Skeletal muscle satellite cell (primary cell): ENCODE measurements around the gene CSRP2. TPM values are rescaled to one million over a fixed set of nuclear protein-coding genes. Genes with fewer than 3 reads are reported as not detected.

Experiments used
- H3K27me3 ChIP-seq: 2 replicates; pipeline ENCODE4 v1.7.0; 2013; ENCODE audit warnings: low read length; ENCODE audit not compliant: control insufficient read depth, insufficient read depth
- H3K36me3 ChIP-seq: 2 replicates; pipeline ENCODE4 v1.7.0; 2013; ENCODE audit warnings: mild to moderate bottlenecking, control low read depth, low read length; ENCODE audit not compliant: insufficient read depth
- H3K4me1 ChIP-seq: 2 replicates; pipeline ENCODE4 v1.7.0; 2013; ENCODE audit warnings: low read length; ENCODE audit not compliant: control insufficient read depth, insufficient read depth
- H3K4me2 ChIP-seq: 2 replicates; pipeline ENCODE4 v1.7.0; 2013; ENCODE audit warnings: mild to moderate bottlenecking, low read length
- H3K4me3 ChIP-seq: 2 replicates; pipeline ENCODE4 v1.7.0; 2013; ENCODE audit warnings: low read length
- H3K9ac ChIP-seq: 2 replicates; pipeline ENCODE4 v1.7.0; 2013; ENCODE audit warnings: mild to moderate bottlenecking, low read depth, low read length, moderate library complexity
- H3K9me3 ChIP-seq: replicated peaks from 2 replicates; pipeline ENCODE4 v1.7.0; 2013; ENCODE audit warnings: mild to moderate bottlenecking, control low read depth, low read length
- total RNA-seq: library from RNA; depleted of rRNA; stranded (reverse); fragments of >200 nt; gene quantifications from 2 replicates; pipeline ENCODE4 v1.2.3, GENCODE V29; 2012; rRNA removed

CSRP2 gene
- 2.3 and 8.1 TPM in 2 replicates for total RNA-seq

DNA sequence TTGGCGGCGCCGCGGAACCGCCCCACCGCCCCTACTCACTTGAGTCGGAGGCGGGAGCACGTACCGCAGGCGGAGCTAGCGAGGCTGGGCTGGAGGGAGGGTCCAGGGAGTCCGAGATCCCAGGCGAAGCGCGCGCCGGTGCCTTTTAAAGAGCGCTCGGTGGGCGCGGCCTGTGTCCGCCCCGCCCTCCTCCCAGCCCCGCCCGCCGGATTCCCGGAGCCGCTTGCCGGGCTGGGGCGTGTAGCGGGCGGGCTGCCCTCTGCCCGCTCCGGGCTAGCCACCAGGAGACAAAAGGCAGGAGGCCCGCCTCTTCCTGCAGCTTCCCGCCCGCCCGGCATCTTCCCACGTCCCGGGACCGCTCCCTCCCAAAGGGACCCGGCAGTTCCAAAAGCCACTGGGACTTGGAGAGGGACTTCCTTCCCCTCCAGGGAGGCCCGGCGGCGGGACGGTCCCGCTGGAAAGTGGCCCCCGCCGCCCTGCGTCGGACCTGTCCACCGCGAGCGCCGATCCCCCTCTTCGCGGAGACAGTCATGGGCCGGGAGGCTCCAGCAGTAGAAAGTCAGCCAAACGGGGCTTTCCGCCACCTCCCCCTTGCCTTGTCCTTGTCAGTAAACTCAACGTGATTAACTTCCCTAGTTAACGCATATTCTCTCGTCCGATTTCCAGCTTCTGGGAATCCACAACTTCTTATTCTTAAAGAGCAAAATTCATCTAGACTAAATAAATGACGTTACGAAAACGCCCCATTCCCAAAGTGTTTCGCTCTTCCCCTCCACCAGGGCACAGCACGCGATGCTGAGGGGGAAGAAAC, at the start of gene CSRP2:
Gene CSRP2 (minus strand): TSS at position 121 of the 811 bp plus-strand sequence. CDS start 12,759 bp downstream, outside the sequence.
- Histone ChIP-seq H3K4me3 (peak within 1 kb of the TSS; percentile 85), H3K36me3 (no peaks in the 10 kb centered on the region), H3K4me2 (peak within 1 kb of the TSS; percentile 83), H3K9ac (peak within 1 kb of the TSS; percentile 92), H3K4me1 (peaks cover 27% of the 10 kb centered on the region), H3K9me3 (no peaks in the 10 kb centered on the region), H3K27me3 (no peaks in the 10 kb centered on the region)

GRCh38 chr12:76927170-76927784, 48.5 kb upstream of the CSRP2 start:
- H3K36me3 ChIP-seq = no peaks in the 10 kb centered on the region
- peaks cover 10% of the 10 kb centered on the region for H3K27me3 ChIP-seq
- no peak overlapping the region for H3K4me2 ChIP-seq
- H3K4me3 ChIP-seq = no peak overlapping the region
- H3K4me1 ChIP-seq = peaks cover 8% of the 10 kb centered on the region
- no peaks in the 10 kb centered on the region for H3K9me3 ChIP-seq
- no peak overlapping the region for H3K9ac ChIP-seq

- Histone ChIP-seq H3K9ac (no peak overlapping the region), H3K4me2 (no peak overlapping the region), H3K4me3 (no peak overlapping the region), H3K27me3 (no peaks in the 10 kb centered on the region), H3K4me1 (peaks cover 9% of the 10 kb centered on the region), H3K36me3 (no peaks in the 10 kb centered on the region), H3K9me3 (no peaks in the 10 kb centered on the region)
Observed at GRCh38 chr12:76925135-76925534, 46.3 kb upstream of the CSRP2 start.

DNA sequence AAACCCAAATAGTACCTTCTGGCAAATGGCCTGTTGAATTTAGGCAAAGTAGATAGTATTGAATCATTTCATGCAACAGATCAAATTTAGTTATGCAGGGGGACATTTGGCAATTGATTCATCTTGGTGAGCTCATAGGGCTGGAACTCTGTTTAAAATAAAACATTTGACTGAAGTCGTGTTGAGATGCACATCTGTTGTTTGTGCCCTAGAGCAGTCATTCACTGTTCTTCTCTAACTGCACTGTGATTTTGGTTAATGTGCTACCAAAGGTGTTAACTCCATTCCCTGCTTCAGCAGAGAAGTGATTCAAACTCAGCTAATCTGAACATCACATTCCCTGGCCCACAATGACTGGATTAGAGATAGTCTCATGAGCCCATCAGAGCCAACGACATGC, 44.0 kb upstream of the CSRP2 start:
- H3K36me3 ChIP-seq = no peaks in the 10 kb centered on the region
- no peak overlapping the region for H3K4me2 ChIP-seq
- no peak overlapping the region for H3K4me3 ChIP-seq
- no peaks in the 10 kb centered on the region for H3K9me3 ChIP-seq
- H3K27me3 ChIP-seq = no peaks in the 10 kb centered on the region
- H3K9ac ChIP-seq = no peak overlapping the region
- peaks cover 9% of the 10 kb centered on the region for H3K4me1 ChIP-seq

- Histone ChIP-seq H3K27me3 (no peaks in the 10 kb centered on the region), H3K36me3 (no peaks in the 10 kb centered on the region), H3K4me3 (no peak overlapping the region), H3K9ac (no peak overlapping the region), H3K4me1 (peaks cover 9% of the 10 kb centered on the region), H3K4me2 (no peak overlapping the region), H3K9me3 (no peaks in the 10 kb centered on the region)
Observed at GRCh38 chr12:76921891-76922664, 43.3 kb upstream of the CSRP2 start.

DNA sequence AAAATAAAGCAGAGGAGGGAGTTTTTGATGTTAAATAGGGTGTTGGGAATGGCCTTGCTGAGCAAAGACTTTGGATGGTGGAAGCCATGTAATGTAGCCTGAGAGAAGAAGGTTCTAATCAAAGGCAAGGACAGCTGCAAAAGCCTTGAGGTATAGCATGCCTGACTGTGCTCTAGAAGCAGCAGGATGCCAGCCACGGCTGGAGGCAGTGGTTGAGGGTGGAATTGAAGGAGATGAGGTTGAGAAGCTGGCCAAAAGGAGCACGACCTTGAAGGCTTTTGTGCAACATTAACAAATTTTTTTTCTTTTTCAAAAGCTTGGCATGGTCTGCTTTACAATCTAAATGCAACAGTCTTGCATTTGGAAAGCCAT, 42.3 kb upstream of the CSRP2 start:
- Histone ChIP-seq H3K36me3 (no peaks in the 10 kb centered on the region), H3K27me3 (no peaks in the 10 kb centered on the region), H3K9me3 (no peaks in the 10 kb centered on the region), H3K4me3 (no peak overlapping the region), H3K9ac (no peak overlapping the region), H3K4me1 (peaks cover 13% of the 10 kb centered on the region), H3K4me2 (no peak overlapping the region)

DNA sequence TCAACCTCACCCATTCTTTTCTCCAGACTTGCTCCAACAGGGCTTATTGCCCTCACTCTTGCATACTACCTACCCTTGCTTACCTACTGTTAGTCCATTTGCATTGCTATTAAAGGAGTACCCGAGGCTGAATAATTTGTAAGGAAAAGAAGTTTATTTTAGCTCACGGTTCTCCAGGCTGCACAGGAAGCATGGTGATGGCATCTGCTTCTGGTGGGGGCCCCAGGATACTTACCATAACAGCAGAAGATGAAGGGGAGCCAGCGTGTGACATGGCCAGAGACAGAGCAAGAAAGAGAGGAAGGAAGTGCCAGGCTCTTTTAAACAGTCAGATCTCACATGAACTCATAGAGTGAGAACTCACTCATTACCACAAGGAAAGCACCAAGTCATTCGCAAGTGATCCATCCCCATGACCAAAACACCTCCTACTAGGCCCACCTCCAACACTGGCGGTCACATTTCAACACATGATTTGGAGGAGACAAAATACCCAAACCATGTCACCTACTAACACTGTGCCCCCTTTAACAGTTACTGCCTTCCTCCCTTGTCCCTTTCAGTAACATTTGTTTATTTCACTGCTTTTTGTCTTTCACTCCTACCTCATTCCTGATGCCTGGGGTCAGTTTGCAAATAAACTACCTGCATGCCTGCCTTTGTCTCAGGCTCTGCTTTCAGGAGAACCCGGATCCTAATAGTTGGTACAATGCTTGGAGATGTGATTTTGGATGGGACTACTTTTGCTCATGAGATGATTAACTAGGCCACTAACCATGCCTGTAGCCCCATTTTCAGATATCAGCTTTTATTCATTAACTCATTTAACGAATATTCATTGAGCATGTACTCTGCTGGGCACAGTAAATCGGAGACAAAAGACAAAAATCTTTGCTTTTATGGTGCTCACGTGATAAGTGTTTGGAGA, 41.6 kb upstream of the CSRP2 start:
- H3K4me2 ChIP-seq = no peak overlapping the region
- peaks cover 20% of the 10 kb centered on the region for H3K4me1 ChIP-seq
- no peak overlapping the region for H3K4me3 ChIP-seq
- H3K9me3 ChIP-seq = no peaks in the 10 kb centered on the region
- H3K27me3 ChIP-seq = no peaks in the 10 kb centered on the region
- no peak overlapping the region for H3K9ac ChIP-seq
- no peaks in the 10 kb centered on the region for H3K36me3 ChIP-seq

GRCh38 chr12:76919383-76920171, 40.8 kb upstream of the CSRP2 start:
- Histone ChIP-seq H3K27me3 (no peaks in the 10 kb centered on the region), H3K9ac (no peak overlapping the region), H3K9me3 (no peaks in the 10 kb centered on the region), H3K4me2 (no peak overlapping the region), H3K4me3 (no peak overlapping the region), H3K4me1 (peaks cover 25% of the 10 kb centered on the region), H3K36me3 (no peaks in the 10 kb centered on the region)

GRCh38 chr12:76916170-76916540, 37.3 kb upstream of the CSRP2 start:
- peak overlapping the region; percentile 50 for H3K4me2 ChIP-seq
- no peaks in the 10 kb centered on the region for H3K9me3 ChIP-seq
- H3K9ac ChIP-seq = no peak overlapping the region
- peaks cover 15% of the 10 kb centered on the region for H3K4me1 ChIP-seq
- H3K36me3 ChIP-seq = no peaks in the 10 kb centered on the region
- H3K27me3 ChIP-seq = no peaks in the 10 kb centered on the region
- H3K4me3 ChIP-seq = no peak overlapping the region

DNA sequence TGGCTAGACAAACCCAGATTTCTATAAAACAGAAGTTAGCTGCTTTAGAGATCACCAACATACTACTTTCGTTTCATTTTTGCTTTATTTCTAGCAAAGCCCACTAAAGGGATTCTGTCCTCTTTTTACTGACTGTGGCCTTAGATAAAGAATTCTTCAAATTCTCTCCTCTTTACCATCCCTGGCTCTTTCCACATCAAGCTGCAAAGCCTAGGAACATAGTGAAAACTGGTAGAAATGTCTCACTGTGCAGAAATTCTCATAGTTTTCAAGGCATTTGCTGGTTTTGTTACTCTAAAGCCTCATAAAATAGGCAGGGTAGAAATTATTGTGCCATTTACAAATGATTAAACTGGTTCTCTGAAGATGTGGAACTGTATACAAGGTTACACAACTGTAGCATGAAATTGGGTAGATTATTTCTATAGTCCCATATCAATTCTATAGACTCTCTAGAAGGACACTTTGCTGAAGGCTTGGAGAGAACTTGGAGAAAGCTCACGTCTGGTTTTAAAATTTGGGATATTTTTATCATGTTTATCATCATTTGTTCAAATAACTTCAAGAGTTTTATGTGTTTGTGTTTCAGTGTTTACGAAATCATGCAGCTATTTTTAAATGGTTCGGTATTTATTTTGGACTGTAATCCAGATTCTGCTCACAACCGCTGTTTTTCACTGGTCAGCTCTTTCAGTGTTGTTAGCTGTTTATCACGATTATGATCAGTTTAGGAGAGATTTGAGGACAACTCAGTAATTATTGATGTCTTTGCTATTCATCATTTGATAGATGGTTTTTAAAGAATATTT, 36.7 kb upstream of the CSRP2 start:
- Histone ChIP-seq H3K27me3 (no peaks in the 10 kb centered on the region), H3K4me3 (no peak overlapping the region), H3K9me3 (no peaks in the 10 kb centered on the region), H3K9ac (no peak overlapping the region), H3K4me2 (peak overlapping the region; percentile 50), H3K4me1 (peaks cover 15% of the 10 kb centered on the region), H3K36me3 (no peaks in the 10 kb centered on the region)
